WTC11 (cell line): ENCODE results near the gene PFDN1. TPM values are rescaled to one million over a fixed set of nuclear protein-coding genes. Genes with fewer than 3 reads are reported as not detected.

ENCODE experiments used
- ATAC-seq: fragments of 200-7000 bp; cut with Tn5 transposase; 2 replicates; pipeline ENCODE4 v1.10.0; 2021; ENCODE audit warnings: mild to moderate bottlenecking, moderate library complexity
- CTCF ChIA-PET: fragments of 300-600 bp; sonication (Branson Sonifier 250); formaldehyde crosslinking; loops from one replicate; lab custom pipeline; 2021; ENCODE audit warnings: antibody characterized with exemption; lab: Charles Lee
- POLR2A ChIA-PET: fragments of 350-600 bp; sonication (Branson Sonifier 250); formaldehyde crosslinking; loops from one replicate; lab custom pipeline; 2021; ENCODE audit warnings: antibody characterized with exemption; lab: Charles Lee
- DNase-seq: peaks from one replicate; pipeline ENCODE4 v3.0.0; 2021; ENCODE audit warnings: low spot score
- H3K27ac Mint-ChIP-seq: 2 replicates; pipeline ENCODE4 v1.8.0; 2021; ENCODE audit warnings: mixed read lengths
- H3K27me3 Mint-ChIP-seq: 2 replicates; pipeline ENCODE4 v1.8.0; 2021; ENCODE audit warnings: low read depth, mild to moderate bottlenecking, moderate library complexity, mixed read lengths
- H3K36me3 Mint-ChIP-seq: 2 replicates; pipeline ENCODE4 v1.8.0; 2021; ENCODE audit warnings: mixed read lengths
- H3K4me1 Mint-ChIP-seq: 2 replicates; pipeline ENCODE4 v1.8.0; 2022; ENCODE audit warnings: mixed read lengths
- H3K4me3 Mint-ChIP-seq: 2 replicates; pipeline ENCODE4 v1.8.0; 2021; ENCODE audit warnings: mild to moderate bottlenecking, moderate library complexity, mixed read lengths
- H3K9me3 Mint-ChIP-seq: 2 replicates; pipeline ENCODE4 v1.8.0; 2021; ENCODE audit warnings: mixed read lengths
- CREM ChIP-seq: sonication (generic); formaldehyde crosslinking; IDR thresholded peaks from 2 replicates; pipeline ENCODE4 v1.8.1; 2022; ENCODE audit warnings: mild to moderate bottlenecking, missing genetic modification reagents, moderate library complexity
- ETV6 ChIP-seq: sonication (generic); formaldehyde crosslinking; IDR thresholded peaks from 2 replicates; pipeline ENCODE4 v1.8.1; 2022; ENCODE audit warnings: mild to moderate bottlenecking, missing genetic modification reagents
- FOXJ3 ChIP-seq: sonication (generic); formaldehyde crosslinking; IDR thresholded peaks from 2 replicates; pipeline ENCODE4 v1.9.0; 2021; ENCODE audit warnings: missing genetic modification reagents, mild to moderate bottlenecking, borderline replicate concordance
- GABPB1 ChIP-seq: sonication (generic); formaldehyde crosslinking; IDR thresholded peaks from 2 replicates; pipeline ENCODE4 v1.8.1; 2023; ENCODE audit warnings: mild to moderate bottlenecking, missing genetic modification reagents
- GTF2I ChIP-seq: fragments of 250-450 bp; sonication (Bioruptor Pico); conservative IDR thresholded peaks from 2 replicates; pipeline ENCODE4 v1.4.0; 2021; ENCODE audit warnings: mild to moderate bottlenecking
- JUN ChIP-seq: sonication (generic); formaldehyde crosslinking; IDR thresholded peaks from 2 replicates; pipeline ENCODE4 v1.8.0; 2023; ENCODE audit warnings: mild to moderate bottlenecking, missing genetic modification reagents
- NFATC4 ChIP-seq: fragments of 250-450 bp; sonication (Bioruptor Pico); IDR thresholded peaks from 2 replicates; pipeline ENCODE4 v1.9.0; 2021; ENCODE audit warnings: mild to moderate bottlenecking
- NFE2L1 ChIP-seq: sonication (generic); formaldehyde crosslinking; IDR thresholded peaks from 2 replicates; pipeline ENCODE4 v1.8.1; 2023; ENCODE audit warnings: missing genetic modification reagents
- OVOL2 ChIP-seq: fragments of 250-450 bp; sonication (Bioruptor Pico); IDR thresholded peaks from 2 replicates; pipeline ENCODE4 v1.9.0; 2021; ENCODE audit warnings: mild to moderate bottlenecking, borderline replicate concordance
- SOX15 ChIP-seq: fragments of 250-450 bp; sonication (Bioruptor Pico); IDR thresholded peaks from 2 replicates; pipeline ENCODE4 v1.9.0; 2021; ENCODE audit warnings: mild to moderate bottlenecking
- TEAD4 ChIP-seq: sonication (generic); formaldehyde crosslinking; IDR thresholded peaks from 2 replicates; pipeline ENCODE4 v1.8.0; 2022; ENCODE audit warnings: mild to moderate bottlenecking, missing genetic modification reagents
- TP53 ChIP-seq: sonication (generic); formaldehyde crosslinking; IDR thresholded peaks from 2 replicates; pipeline ENCODE4 v1.8.1; 2023; ENCODE audit warnings: mild to moderate bottlenecking, missing genetic modification reagents
- ZNF219 ChIP-seq: sonication (generic); formaldehyde crosslinking; IDR thresholded peaks from 2 replicates; pipeline ENCODE4 v1.8.0; 2023; ENCODE audit warnings: missing genetic modification reagents, mild to moderate bottlenecking, borderline replicate concordance
- total RNA-seq: library from RNA; stranded (reverse); gene quantifications from 3 replicates; pipeline ENCODE4 v1.2.3, GENCODE V29; 2021
- TF ChIP-seq, protein P1 (sequence below): sonication (generic); formaldehyde crosslinking; IDR thresholded peaks from 2 replicates; pipeline ENCODE4 v1.8.1; 2022; ENCODE audit warnings: mild to moderate bottlenecking, missing genetic modification reagents, moderate library complexity, borderline replicate concordance
- TF ChIP-seq, protein P2 (sequence below): fragments of 250-450 bp; sonication (Bioruptor Pico); IDR thresholded peaks from 2 replicates; pipeline ENCODE4 v1.9.0; 2021; ENCODE audit warnings: mild to moderate bottlenecking
- TF ChIP-seq, protein P3 (sequence below): fragments of 250-450 bp; sonication (Bioruptor Pico); IDR thresholded peaks from 2 replicates; pipeline ENCODE4 v1.9.0; 2021; ENCODE audit warnings: moderate library complexity, mild to moderate bottlenecking, inconsistent platforms, borderline replicate concordance
- TF ChIP-seq, protein P4 (sequence below): sonication (generic); formaldehyde crosslinking; IDR thresholded peaks from 2 replicates; pipeline ENCODE4 v1.8.1; 2022; ENCODE audit warnings: mild to moderate bottlenecking, moderate library complexity, missing genetic modification reagents
- TF ChIP-seq, protein P5 (sequence below): sonication (generic); formaldehyde crosslinking; IDR thresholded peaks from 2 replicates; pipeline ENCODE4 v1.8.1; 2023; ENCODE audit warnings: mild to moderate bottlenecking, moderate library complexity, missing genetic modification reagents
- TF ChIP-seq, protein P6 (sequence below): sonication (generic); formaldehyde crosslinking; IDR thresholded peaks from 2 replicates; pipeline ENCODE4 v1.8.0; 2023; ENCODE audit warnings: missing genetic modification reagents, mild to moderate bottlenecking, borderline replicate concordance

The PFDN1 gene
- total RNA-seq, 1 experiment from 2014 or later, result 44.1 TPM

DNA sequence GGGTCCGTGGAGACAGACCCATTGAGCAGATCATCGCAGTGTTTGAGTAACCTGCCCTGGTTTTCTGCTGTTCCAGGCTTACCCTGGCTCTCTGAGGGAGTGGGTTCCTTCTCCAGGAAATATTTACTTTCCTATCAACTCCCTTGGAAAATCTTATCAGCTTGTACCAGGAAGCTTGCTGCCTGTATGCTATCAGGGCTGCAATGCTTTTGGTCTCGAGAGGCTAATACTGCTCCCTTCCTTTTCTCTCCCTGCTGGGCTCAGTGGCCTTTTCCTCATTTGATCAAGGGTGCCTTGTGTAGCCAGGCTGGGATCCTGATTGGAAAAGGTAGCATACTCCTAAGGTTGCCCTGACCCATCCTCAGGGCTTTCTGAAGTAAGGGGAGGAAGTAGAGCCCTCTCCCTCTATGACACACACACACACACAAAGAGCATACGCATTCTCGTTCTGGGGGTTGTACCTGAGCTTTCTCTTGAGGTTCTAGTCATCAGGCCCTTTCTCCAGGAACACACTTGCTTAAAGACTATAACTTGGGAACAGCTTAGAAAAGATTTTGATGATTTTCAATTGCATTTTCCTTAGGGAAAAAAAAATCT, 86.3 kb downstream of the PFDN1 start:
- CTCF ChIA-PET, result interaction anchor here (1.1 to 3.8 kb wide), 8 partner anchors 10 to 142 kb away, joined by 3 to 37 read pairs (median 4); partner anchors contain the start of gene HBEGF
- H3K4me1 Mint-ChIP-seq, result peaks cover 7% of the 10 kb centered on the region
- TF ChIP-seq, protein P1, sequence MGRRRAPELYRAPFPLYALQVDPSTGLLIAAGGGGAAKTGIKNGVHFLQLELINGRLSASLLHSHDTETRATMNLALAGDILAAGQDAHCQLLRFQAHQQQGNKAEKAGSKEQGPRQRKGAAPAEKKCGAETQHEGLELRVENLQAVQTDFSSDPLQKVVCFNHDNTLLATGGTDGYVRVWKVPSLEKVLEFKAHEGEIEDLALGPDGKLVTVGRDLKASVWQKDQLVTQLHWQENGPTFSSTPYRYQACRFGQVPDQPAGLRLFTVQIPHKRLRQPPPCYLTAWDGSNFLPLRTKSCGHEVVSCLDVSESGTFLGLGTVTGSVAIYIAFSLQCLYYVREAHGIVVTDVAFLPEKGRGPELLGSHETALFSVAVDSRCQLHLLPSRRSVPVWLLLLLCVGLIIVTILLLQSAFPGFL (CRISPR knock-in tag), result no peak
- TF ChIP-seq, protein P2, sequence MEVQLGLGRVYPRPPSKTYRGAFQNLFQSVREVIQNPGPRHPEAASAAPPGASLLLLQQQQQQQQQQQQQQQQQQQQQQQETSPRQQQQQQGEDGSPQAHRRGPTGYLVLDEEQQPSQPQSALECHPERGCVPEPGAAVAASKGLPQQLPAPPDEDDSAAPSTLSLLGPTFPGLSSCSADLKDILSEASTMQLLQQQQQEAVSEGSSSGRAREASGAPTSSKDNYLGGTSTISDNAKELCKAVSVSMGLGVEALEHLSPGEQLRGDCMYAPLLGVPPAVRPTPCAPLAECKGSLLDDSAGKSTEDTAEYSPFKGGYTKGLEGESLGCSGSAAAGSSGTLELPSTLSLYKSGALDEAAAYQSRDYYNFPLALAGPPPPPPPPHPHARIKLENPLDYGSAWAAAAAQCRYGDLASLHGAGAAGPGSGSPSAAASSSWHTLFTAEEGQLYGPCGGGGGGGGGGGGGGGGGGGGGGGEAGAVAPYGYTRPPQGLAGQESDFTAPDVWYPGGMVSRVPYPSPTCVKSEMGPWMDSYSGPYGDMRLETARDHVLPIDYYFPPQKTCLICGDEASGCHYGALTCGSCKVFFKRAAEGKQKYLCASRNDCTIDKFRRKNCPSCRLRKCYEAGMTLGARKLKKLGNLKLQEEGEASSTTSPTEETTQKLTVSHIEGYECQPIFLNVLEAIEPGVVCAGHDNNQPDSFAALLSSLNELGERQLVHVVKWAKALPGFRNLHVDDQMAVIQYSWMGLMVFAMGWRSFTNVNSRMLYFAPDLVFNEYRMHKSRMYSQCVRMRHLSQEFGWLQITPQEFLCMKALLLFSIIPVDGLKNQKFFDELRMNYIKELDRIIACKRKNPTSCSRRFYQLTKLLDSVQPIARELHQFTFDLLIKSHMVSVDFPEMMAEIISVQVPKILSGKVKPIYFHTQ (CRISPR knock-in tag), result no peak
- TF ChIP-seq, protein P3, sequence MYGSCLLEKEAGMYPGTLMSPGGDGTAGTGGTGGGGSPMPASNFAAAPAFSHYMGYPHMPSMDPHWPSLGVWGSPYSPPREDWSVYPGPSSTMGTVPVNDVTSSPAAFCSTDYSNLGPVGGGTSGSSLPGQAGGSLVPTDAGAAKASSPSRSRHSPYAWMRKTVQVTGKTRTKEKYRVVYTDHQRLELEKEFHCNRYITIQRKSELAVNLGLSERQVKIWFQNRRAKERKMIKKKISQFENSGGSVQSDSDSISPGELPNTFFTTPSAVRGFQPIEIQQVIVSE (CRISPR knock-in tag), result no peak
- TF ChIP-seq NFE2L1, result no peak
- TF ChIP-seq FOXJ3, result no peak
- no peak for TF ChIP-seq ZNF219
- TF ChIP-seq ETV6 (CRISPR knock-in tag), result no peak
- TF ChIP-seq GTF2I (CRISPR knock-in tag), result no peak
- no peak for TF ChIP-seq GABPB1 (CRISPR knock-in tag)
- no peak for TF ChIP-seq JUN
- TF ChIP-seq SOX15 (CRISPR knock-in tag), result no peak
- TF ChIP-seq, all 79 proteins: peak for 0
- H3K27me3 Mint-ChIP-seq, result no peaks in the 10 kb centered on the region
- H3K27ac Mint-ChIP-seq, result no peak overlapping the region
- no peaks in the 10 kb centered on the region for H3K36me3 Mint-ChIP-seq
- no peaks in the 10 kb centered on the region for H3K9me3 Mint-ChIP-seq
- ATAC-seq, result peak; percentile 48
- POLR2A ChIA-PET, result no interaction called here
- no peak overlapping the region for H3K4me3 Mint-ChIP-seq
- DNase-seq, result no peak

DNA sequence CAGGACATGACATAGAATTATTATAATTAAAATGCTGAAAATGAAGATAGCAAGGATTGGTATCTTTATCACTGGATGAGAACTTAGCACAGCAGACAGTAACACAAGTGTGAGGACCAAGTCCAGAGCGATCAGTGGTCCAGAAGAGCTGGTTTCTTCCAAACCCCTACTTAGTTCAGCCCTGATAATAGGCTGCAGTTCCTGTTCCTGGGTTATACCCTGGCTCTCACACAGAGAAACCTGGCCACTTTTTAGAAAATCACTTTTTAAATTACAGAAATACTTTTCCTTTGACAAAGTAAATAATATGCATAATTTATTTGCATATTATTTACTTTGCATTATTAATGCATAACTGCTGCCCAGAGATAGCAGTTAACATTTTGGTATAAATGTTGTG, 87.6 kb downstream of the PFDN1 start:
- ATAC-seq (no peak), DNase-seq (no peak)
- ChIA-PET POLR2A (no interaction called here), CTCF (interaction anchor here (0.9 to 3.8 kb wide), 5 partner anchors 9 to 29 kb away, joined by 3 to 37 read pairs (median 6); no protein-coding TSS in a partner anchor)
- Mint-ChIP-seq H3K4me1 (peaks cover 7% of the 10 kb centered on the region), H3K27ac (no peak overlapping the region), H3K4me3 (no peak overlapping the region), H3K9me3 (no peaks in the 10 kb centered on the region), H3K27me3 (no peaks in the 10 kb centered on the region), H3K36me3 (no peaks in the 10 kb centered on the region)
- TF ChIP-seq TP53 (no peak), CREM (CRISPR knock-in tag) (no peak), NFATC4 (CRISPR knock-in tag) (no peak), GABPB1 (CRISPR knock-in tag) (no peak), TEAD4 (CRISPR knock-in tag) (no peak), OVOL2 (no peak)
- TF ChIP-seq, protein P3 (CRISPR knock-in tag), result no peak
- TF ChIP-seq, protein P4, sequence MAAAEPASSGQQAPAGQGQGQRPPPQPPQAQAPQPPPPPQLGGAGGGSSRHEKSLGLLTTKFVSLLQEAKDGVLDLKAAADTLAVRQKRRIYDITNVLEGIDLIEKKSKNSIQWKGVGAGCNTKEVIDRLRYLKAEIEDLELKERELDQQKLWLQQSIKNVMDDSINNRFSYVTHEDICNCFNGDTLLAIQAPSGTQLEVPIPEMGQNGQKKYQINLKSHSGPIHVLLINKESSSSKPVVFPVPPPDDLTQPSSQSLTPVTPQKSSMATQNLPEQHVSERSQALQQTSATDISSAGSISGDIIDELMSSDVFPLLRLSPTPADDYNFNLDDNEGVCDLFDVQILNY, result no peak
- TF ChIP-seq, protein P5, sequence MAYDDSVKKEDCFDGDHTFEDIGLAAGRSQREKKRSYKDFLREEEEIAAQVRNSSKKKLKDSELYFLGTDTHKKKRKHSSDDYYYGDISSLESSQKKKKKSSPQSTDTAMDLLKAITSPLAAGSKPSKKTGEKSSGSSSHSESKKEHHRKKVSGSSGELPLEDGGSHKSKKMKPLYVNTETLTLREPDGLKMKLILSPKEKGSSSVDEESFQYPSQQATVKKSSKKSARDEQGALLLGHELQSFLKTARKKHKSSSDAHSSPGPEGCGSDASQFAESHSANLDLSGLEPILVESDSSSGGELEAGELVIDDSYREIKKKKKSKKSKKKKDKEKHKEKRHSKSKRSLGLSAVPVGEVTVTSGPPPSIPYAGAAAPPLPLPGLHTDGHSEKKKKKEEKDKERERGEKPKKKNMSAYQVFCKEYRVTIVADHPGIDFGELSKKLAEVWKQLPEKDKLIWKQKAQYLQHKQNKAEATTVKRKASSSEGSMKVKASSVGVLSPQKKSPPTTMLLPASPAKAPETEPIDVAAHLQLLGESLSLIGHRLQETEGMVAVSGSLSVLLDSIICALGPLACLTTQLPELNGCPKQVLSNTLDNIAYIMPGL (CRISPR knock-in tag), result no peak
- TF ChIP-seq, protein P2 (CRISPR knock-in tag), result no peak
- TF ChIP-seq, protein P6, sequence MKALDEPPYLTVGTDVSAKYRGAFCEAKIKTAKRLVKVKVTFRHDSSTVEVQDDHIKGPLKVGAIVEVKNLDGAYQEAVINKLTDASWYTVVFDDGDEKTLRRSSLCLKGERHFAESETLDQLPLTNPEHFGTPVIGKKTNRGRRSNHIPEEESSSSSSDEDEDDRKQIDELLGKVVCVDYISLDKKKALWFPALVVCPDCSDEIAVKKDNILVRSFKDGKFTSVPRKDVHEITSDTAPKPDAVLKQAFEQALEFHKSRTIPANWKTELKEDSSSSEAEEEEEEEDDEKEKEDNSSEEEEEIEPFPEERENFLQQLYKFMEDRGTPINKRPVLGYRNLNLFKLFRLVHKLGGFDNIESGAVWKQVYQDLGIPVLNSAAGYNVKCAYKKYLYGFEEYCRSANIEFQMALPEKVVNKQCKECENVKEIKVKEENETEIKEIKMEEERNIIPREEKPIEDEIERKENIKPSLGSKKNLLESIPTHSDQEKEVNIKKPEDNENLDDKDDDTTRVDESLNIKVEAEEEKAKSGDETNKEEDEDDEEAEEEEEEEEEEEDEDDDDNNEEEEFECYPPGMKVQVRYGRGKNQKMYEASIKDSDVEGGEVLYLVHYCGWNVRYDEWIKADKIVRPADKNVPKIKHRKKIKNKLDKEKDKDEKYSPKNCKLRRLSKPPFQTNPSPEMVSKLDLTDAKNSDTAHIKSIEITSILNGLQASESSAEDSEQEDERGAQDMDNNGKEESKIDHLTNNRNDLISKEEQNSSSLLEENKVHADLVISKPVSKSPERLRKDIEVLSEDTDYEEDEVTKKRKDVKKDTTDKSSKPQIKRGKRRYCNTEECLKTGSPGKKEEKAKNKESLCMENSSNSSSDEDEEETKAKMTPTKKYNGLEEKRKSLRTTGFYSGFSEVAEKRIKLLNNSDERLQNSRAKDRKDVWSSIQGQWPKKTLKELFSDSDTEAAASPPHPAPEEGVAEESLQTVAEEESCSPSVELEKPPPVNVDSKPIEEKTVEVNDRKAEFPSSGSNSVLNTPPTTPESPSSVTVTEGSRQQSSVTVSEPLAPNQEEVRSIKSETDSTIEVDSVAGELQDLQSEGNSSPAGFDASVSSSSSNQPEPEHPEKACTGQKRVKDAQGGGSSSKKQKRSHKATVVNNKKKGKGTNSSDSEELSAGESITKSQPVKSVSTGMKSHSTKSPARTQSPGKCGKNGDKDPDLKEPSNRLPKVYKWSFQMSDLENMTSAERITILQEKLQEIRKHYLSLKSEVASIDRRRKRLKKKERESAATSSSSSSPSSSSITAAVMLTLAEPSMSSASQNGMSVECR (CRISPR knock-in tag), result no peak
